C4-2B (cell line): ENCODE data around the gene TOGARAM1.

Experiments used
- H3K27ac ChIP-seq: fragments of 450-650 bp; 2 replicates; pipeline ENCODE4 v1.5.1; 2017
- ZFX ChIP-seq: fragments of 450-650 bp; IDR thresholded peaks from 2 replicates; pipeline ENCODE4 v1.6.1; 2017
- TF ChIP-seq, protein P1 (sequence below): fragments of 450-650 bp; conservative IDR thresholded peaks from 2 replicates; pipeline ENCODE4 v1.5.1; 2017; ENCODE audit warnings: mild to moderate bottlenecking

TOGARAM1 gene

GRCh38 chr14:44979273-44979672 is 17.3 kb downstream of the TOGARAM1 start:
- TF ChIP-seq, protein P1, sequence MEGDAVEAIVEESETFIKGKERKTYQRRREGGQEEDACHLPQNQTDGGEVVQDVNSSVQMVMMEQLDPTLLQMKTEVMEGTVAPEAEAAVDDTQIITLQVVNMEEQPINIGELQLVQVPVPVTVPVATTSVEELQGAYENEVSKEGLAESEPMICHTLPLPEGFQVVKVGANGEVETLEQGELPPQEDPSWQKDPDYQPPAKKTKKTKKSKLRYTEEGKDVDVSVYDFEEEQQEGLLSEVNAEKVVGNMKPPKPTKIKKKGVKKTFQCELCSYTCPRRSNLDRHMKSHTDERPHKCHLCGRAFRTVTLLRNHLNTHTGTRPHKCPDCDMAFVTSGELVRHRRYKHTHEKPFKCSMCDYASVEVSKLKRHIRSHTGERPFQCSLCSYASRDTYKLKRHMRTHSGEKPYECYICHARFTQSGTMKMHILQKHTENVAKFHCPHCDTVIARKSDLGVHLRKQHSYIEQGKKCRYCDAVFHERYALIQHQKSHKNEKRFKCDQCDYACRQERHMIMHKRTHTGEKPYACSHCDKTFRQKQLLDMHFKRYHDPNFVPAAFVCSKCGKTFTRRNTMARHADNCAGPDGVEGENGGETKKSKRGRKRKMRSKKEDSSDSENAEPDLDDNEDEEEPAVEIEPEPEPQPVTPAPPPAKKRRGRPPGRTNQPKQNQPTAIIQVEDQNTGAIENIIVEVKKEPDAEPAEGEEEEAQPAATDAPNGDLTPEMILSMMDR: no peak
- TF ChIP-seq ZFX: no peak
- H3K27ac ChIP-seq: no peak overlapping the region

GRCh38 chr14:44979740-44980356 is 17.9 kb downstream of the TOGARAM1 start:
- H3K27ac ChIP-seq: no peak overlapping the region
- TF ChIP-seq, protein P1: no peak
- TF ChIP-seq ZFX: no peak

- no peak overlapping the region for H3K27ac ChIP-seq
- TF ChIP-seq ZFX: no peak
- TF ChIP-seq, protein P1: no peak; the same call in 1 of the 2 replicates
Measured at GRCh38 chr14:44981198-44981597, 19.2 kb downstream of the TOGARAM1 start.

DNA sequence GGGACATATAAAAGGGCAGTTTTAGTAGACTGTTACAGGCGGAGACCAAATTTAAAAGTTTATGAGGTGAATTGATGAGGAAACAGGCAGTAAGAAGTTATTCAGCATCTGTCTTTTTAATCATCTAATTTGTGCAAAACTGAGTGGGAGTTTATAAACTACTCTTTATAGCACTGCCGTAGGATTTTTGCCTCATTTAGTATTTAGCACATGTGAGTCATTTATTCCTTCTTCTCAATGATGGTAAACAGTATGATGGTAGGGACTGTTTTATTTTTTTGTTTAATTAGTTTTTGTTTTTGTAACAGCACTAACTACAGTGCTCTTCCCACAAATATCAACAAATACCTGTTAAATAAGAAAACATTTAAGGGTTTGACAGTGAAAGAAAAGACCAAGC is 20.6 kb downstream of the TOGARAM1 start:
- no peak overlapping the region for H3K27ac ChIP-seq
- TF ChIP-seq, protein P1: no peak
- TF ChIP-seq ZFX: no peak

DNA sequence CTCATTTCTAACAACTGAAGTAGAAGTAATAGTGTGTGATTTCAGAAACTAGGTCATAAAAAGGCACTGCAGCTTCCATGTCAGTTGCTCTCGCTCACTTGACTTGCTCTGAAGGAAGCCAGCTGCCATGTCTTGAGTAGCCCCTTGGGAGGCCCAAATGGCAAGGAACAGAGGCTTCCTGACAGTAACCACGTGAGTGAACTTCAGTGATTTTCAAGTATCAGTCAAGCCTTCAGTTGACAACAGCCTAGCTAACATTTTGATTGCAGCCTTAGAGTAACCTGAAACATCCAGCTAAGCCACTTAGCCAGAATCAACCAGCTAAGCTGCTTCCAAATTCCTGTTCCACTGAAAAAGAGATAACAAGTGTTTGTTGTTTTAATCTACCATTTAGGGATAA is 26.7 kb downstream of the TOGARAM1 start:
- TF ChIP-seq, protein P1: no peak
- no peak for TF ChIP-seq ZFX
- H3K27ac ChIP-seq: no peak overlapping the region

DNA sequence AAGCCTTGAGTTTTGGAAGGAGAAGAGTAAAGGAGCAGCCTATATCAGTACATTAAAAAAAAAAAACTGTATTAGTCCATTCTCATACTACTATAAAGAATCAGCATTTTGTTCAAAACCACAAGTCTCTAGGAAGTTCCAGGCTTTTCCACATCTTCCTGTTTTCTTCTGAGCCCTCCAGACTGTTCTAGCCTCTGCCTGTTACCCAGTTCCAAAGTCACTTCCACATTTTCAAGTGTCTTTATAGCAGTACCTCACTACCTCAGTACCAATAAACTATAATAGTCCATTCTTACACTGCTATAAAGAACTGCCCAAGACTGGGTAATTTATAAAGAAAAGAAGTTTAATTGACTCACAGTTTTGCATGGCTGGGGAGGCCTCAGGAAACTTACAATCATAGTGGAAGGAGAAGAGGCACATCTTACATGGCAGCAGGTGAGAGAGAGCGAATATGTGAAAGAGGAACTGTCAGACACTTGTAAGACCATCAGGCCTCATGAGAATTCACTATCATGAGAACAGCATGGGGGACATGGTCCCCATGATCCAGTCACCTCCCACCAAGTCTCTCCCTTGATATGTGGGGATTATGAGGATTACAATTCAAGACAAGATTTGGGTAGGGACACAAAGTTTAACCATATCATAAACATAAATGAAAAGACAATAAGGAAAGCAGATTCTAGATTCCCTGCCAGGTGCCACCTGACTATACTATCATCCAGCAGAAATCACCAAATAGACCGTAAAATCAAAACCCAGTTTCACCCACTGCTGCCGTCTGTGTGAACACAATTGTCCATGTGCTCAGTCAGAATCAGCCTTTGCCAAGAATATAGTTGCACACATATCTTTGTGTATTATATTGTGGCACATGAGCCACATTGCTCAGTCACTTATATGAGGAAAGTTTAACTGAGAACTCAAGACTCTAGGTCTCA is 27.8 kb downstream of the TOGARAM1 start:
- no peak overlapping the region for H3K27ac ChIP-seq
- no peak for TF ChIP-seq ZFX

DNA sequence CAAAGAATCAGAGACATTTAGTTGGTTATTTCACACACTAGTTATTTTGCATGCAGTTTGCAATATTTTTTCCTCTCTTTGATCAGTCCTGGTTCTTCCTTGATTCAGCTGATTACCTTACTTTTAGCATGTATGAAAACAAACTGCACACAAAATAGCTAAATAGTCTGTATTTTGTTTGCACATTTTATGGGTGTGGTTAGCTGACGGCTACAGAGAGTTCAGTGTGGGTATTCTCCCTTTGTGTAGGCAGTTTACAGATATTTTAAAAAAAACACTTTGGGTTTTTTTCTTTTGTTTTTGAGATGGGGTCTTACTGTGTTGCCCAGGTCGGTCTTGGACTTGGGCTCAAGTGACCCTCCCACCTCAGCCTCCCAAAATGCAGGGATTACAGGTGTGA is 28.5 kb downstream of the TOGARAM1 start:
- H3K27ac ChIP-seq: no peak overlapping the region
- no peak for TF ChIP-seq ZFX
- TF ChIP-seq, protein P1: no peak
